Measurements from ENCODE around the gene KIAA0319L. TPM values are rescaled to one million over a fixed set of nuclear protein-coding genes. Genes with fewer than 3 reads are reported as not detected.
"Not testable (repeated sequence)": the region's sequence is repeated elsewhere in the genome, so short reads cannot be mapped to it uniquely, and the experiment has no call there.

KIAA0319L gene
- total RNA-seq, 1 experiment from 2014 or later, result 68.5 TPM

GRCh38 chr1:35589516-35590427 lies 32.6 kb upstream of the KIAA0319L start:
- H3K27me3 ChIP-seq (ENCODE audit: control insufficient read depth, insufficient read depth, low read length), result no peaks in the 10 kb centered on the region
- no peaks in the 10 kb centered on the region for H3K36me3 ChIP-seq (replicated peaks; ENCODE audit: control insufficient read depth, insufficient read depth, low read length)
- no peak for DNase-seq
- H3K4me3 ChIP-seq (ENCODE audit: insufficient read depth, low read depth, low read length), result no peak overlapping the region

GRCh38 chr1:35588197-35588910 lies 31.2 kb upstream of the KIAA0319L start:
- Histone ChIP-seq H3K4me3 (ENCODE audit: insufficient read depth, low read depth, low read length) (no peak overlapping the region), H3K36me3 (replicated peaks; ENCODE audit: control insufficient read depth, insufficient read depth, low read length) (no peaks in the 10 kb centered on the region), H3K27me3 (ENCODE audit: control insufficient read depth, insufficient read depth, low read length) (no peaks in the 10 kb centered on the region)
- DNase-seq, result peak; percentile 56

GRCh38 chr1:35587736-35588135 lies 30.5 kb upstream of the KIAA0319L start:
- no peak for DNase-seq
- no peaks in the 10 kb centered on the region for H3K36me3 ChIP-seq (replicated peaks; ENCODE audit: control insufficient read depth, insufficient read depth, low read length)
- H3K27me3 ChIP-seq (ENCODE audit: control insufficient read depth, insufficient read depth, low read length), result no peaks in the 10 kb centered on the region
- H3K4me3 ChIP-seq (ENCODE audit: insufficient read depth, low read depth, low read length), result no peak overlapping the region

- Histone ChIP-seq H3K27me3 (ENCODE audit: control insufficient read depth, insufficient read depth, low read length) (no peaks in the 10 kb centered on the region), H3K4me3 (ENCODE audit: insufficient read depth, low read depth, low read length) (no peak overlapping the region), H3K36me3 (replicated peaks; ENCODE audit: control insufficient read depth, insufficient read depth, low read length) (no peaks in the 10 kb centered on the region)
- no peak for DNase-seq
Observed at GRCh38 chr1:35586808-35587207, 29.6 kb upstream of the KIAA0319L start.

- H3K36me3 ChIP-seq (replicated peaks; ENCODE audit: control insufficient read depth, insufficient read depth, low read length); H3K4me3 ChIP-seq (ENCODE audit: insufficient read depth, low read depth, low read length); DNase-seq; H3K27me3 ChIP-seq (ENCODE audit: control insufficient read depth, insufficient read depth, low read length): not testable (repeated sequence)
Observed at GRCh38 chr1:35585805-35586204, 28.6 kb upstream of the KIAA0319L start.

GRCh38 chr1:35585281-35585680 lies 28.1 kb upstream of the KIAA0319L start:
- no peaks in the 10 kb centered on the region for H3K36me3 ChIP-seq (replicated peaks; ENCODE audit: control insufficient read depth, insufficient read depth, low read length)
- no peak overlapping the region for H3K4me3 ChIP-seq (ENCODE audit: insufficient read depth, low read depth, low read length)
- DNase-seq, result no peak
- no peaks in the 10 kb centered on the region for H3K27me3 ChIP-seq (ENCODE audit: control insufficient read depth, insufficient read depth, low read length)

GRCh38 chr1:35581621-35582020 lies 24.4 kb upstream of the KIAA0319L start:
- not testable (repeated sequence) for H3K4me3 ChIP-seq (ENCODE audit: insufficient read depth, low read depth, low read length); H3K36me3 ChIP-seq (replicated peaks; ENCODE audit: control insufficient read depth, insufficient read depth, low read length); DNase-seq
- peaks cover 20% of the 10 kb centered on the region for H3K27me3 ChIP-seq (ENCODE audit: control insufficient read depth, insufficient read depth, low read length)

- DNase-seq, result no peak
- Histone ChIP-seq H3K27me3 (ENCODE audit: control insufficient read depth, insufficient read depth, low read length) (peaks cover 27% of the 10 kb centered on the region), H3K36me3 (replicated peaks; ENCODE audit: control insufficient read depth, insufficient read depth, low read length) (no peaks in the 10 kb centered on the region), H3K4me3 (ENCODE audit: insufficient read depth, low read depth, low read length) (no peak overlapping the region)
Observed at GRCh38 chr1:35580949-35581388, 23.8 kb upstream of the KIAA0319L start.

GRCh38 chr1:35577071-35577998 lies 20.1 kb upstream of the KIAA0319L start:
- peak; percentile 84 for DNase-seq
- H3K36me3 ChIP-seq (replicated peaks; ENCODE audit: control insufficient read depth, insufficient read depth, low read length), result no peaks in the 10 kb centered on the region
- peak overlapping the region; percentile 66 for H3K4me3 ChIP-seq (ENCODE audit: insufficient read depth, low read depth, low read length)
- peaks cover 63% of the 10 kb centered on the region for H3K27me3 ChIP-seq (ENCODE audit: control insufficient read depth, insufficient read depth, low read length)

GRCh38 chr1:35576766-35577070 lies 19.5 kb upstream of the KIAA0319L start:
- H3K36me3 ChIP-seq (replicated peaks; ENCODE audit: control insufficient read depth, insufficient read depth, low read length); DNase-seq: not testable (repeated sequence)
- Histone ChIP-seq H3K4me3 (ENCODE audit: insufficient read depth, low read depth, low read length) (peak overlapping the region; percentile 66), H3K27me3 (ENCODE audit: control insufficient read depth, insufficient read depth, low read length) (peaks cover 69% of the 10 kb centered on the region)

- DNase-seq, result peak; percentile 67
- H3K27me3 ChIP-seq (ENCODE audit: control insufficient read depth, insufficient read depth, low read length), result peaks cover 74% of the 10 kb centered on the region
- peak overlapping the region; percentile 66 for H3K4me3 ChIP-seq (ENCODE audit: insufficient read depth, low read depth, low read length)
- no peaks in the 10 kb centered on the region for H3K36me3 ChIP-seq (replicated peaks; ENCODE audit: control insufficient read depth, insufficient read depth, low read length)
Observed at GRCh38 chr1:35576061-35576765, 19.0 kb upstream of the KIAA0319L start.

- no peak for DNase-seq
- Histone ChIP-seq H3K36me3 (replicated peaks; ENCODE audit: control insufficient read depth, insufficient read depth, low read length) (no peaks in the 10 kb centered on the region), H3K27me3 (ENCODE audit: control insufficient read depth, insufficient read depth, low read length) (peaks cover 80% of the 10 kb centered on the region), H3K4me3 (ENCODE audit: insufficient read depth, low read depth, low read length) (no peak overlapping the region)
Observed at GRCh38 chr1:35575416-35575958, 18.3 kb upstream of the KIAA0319L start.

- H3K36me3 ChIP-seq (replicated peaks; ENCODE audit: control insufficient read depth, insufficient read depth, low read length), result no peaks in the 10 kb centered on the region
- H3K4me3 ChIP-seq (ENCODE audit: insufficient read depth, low read depth, low read length), result no peak overlapping the region; the same call in 1 of the 2 replicates
- H3K27me3 ChIP-seq (ENCODE audit: control insufficient read depth, insufficient read depth, low read length), result peaks cover 84% of the 10 kb centered on the region
- DNase-seq, result peak; percentile 76
Observed at GRCh38 chr1:35574655-35575415, 17.6 kb upstream of the KIAA0319L start.
